Epithelial cell of esophagus (primary cell): ENCODE measurements around the gene RFX6.

ENCODE experiments used
- DNase-seq: peaks from one replicate; pipeline ENCODE4 v3.0.0; 2010; ENCODE audit warnings: low read depth
- H3K4me3 ChIP-seq: 2 replicates; pipeline ENCODE4 v1.5.1; 2011; ENCODE audit warnings: mild to moderate bottlenecking, low read length, control low read depth
- TF ChIP-seq, protein P1 (sequence below): IDR thresholded peaks from 2 replicates; pipeline ENCODE4 v1.5.1; 2011; ENCODE audit warnings: low read depth, mild to moderate bottlenecking, low read length, control low read depth, inconsistent platforms; ENCODE audit not compliant: insufficient read depth; ENCODE audit errors: missing control alignments

Gene RFX6

DNA sequence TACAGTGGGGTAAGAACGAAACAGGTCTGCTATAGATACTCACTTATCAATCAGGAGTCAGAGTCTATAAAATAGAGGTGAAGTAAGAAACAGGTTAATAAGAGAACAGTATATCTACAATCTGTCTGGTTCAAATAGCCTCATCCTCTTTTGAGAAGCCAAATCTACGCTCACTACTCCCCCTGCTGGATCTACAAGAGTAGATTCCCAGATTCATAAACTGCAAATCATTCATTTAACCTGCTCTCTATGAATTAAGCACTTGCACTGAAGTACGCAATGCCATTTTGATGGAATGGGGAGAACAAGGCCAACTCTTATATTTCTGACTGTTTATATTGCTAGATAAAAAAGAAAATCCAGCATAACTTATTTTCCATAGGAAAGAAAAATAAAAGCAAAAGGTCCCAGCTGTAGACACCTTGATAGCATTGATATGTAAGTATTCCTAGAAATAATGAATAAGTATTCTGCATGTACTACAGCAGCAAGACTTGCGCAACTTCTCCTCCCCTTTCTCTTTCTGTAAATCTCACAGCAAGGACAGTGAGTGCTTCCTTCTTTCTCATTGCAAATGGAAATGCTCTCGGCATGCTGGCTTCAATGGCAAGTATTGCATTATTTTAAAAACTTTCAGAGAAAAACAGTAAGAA is 92.3 kb downstream of the RFX6 start:
- TF ChIP-seq, protein P1, sequence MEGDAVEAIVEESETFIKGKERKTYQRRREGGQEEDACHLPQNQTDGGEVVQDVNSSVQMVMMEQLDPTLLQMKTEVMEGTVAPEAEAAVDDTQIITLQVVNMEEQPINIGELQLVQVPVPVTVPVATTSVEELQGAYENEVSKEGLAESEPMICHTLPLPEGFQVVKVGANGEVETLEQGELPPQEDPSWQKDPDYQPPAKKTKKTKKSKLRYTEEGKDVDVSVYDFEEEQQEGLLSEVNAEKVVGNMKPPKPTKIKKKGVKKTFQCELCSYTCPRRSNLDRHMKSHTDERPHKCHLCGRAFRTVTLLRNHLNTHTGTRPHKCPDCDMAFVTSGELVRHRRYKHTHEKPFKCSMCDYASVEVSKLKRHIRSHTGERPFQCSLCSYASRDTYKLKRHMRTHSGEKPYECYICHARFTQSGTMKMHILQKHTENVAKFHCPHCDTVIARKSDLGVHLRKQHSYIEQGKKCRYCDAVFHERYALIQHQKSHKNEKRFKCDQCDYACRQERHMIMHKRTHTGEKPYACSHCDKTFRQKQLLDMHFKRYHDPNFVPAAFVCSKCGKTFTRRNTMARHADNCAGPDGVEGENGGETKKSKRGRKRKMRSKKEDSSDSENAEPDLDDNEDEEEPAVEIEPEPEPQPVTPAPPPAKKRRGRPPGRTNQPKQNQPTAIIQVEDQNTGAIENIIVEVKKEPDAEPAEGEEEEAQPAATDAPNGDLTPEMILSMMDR, result peak; percentile 79
- DNase-seq, result peak; percentile 73
- H3K4me3 ChIP-seq, result no peak overlapping the region

DNA sequence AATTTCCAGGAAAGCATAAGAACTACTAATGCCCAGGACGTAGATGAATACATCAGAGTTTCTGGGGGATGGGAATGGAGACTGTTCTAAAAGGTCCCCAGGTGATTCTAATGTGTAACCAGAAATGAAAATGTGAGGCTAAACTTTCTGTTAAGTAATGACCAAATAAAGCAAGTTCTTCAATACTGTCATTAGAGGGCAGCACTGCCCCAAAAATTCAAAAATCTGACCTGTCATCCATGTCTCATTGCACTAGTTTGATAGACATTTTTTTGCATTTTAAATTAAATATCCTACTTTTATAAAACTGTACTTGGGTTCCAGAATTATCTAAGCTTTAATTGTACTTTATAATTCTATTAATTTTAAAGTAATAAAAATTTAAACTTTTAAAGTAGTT is 94.9 kb downstream of the RFX6 start:
- H3K4me3 ChIP-seq, result no peak overlapping the region
- DNase-seq, result peak; percentile 73
- TF ChIP-seq, protein P1, result peak; percentile 61

DNA sequence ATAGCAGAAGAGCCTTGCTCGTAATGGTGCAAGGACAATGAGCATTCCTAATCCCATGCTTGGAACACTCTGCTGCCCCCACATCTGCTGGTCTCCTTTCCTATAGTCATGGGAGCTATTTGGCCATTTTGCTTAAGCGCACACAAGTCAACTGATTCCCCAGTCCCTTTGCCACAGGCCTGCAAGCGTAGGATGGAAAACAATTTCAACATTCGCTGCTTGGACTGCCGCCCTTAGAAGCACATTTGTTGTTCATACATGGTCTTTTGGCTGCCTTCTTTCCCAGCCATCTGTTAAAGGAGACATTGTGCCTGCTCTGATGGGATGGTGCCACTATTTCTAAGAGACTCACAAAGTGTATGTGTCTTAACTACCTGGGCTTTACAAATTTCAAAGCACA is 96.9 kb downstream of the RFX6 start:
- H3K4me3 ChIP-seq, result no peak overlapping the region
- no peak for DNase-seq
- TF ChIP-seq, protein P1, result no peak

DNA sequence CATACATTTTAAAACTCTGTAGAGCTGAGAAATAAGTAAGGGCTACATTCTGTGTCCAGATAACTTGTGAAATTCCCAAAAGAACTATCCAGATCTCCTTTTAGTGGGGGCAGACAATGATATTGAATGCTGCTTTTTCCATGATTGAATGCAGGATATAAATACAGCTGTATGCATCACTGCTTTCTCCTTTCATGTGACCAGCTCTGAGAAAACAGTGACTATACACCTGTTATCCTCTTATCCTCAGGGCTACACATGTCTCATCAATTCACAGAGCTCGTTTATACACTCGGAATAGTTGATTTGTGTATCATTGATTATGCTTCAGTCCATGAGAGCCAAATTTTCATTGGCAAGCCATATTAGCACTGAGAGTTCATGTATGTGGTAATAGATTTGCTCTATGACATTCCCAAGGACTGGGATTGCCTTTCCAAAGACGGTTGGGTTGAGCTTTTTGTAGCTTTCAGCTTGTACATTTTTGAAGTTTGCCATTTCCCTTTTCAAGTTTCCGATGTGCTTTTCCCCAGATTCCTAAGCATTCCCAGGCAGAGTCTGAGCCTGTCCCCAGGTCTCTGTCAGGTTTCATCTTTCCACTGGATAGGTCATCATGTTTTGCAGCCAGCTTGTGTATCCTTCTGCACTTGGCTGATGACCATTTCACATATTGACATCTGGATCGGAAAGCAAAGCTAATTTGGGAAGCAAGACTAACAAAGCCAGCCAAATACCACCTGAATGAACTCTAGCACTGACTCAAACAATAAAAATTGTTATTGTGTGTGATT is 97.7 kb downstream of the RFX6 start:
- H3K4me3 ChIP-seq, result no peak overlapping the region
- DNase-seq, result no peak
- TF ChIP-seq, protein P1, result no peak

DNA sequence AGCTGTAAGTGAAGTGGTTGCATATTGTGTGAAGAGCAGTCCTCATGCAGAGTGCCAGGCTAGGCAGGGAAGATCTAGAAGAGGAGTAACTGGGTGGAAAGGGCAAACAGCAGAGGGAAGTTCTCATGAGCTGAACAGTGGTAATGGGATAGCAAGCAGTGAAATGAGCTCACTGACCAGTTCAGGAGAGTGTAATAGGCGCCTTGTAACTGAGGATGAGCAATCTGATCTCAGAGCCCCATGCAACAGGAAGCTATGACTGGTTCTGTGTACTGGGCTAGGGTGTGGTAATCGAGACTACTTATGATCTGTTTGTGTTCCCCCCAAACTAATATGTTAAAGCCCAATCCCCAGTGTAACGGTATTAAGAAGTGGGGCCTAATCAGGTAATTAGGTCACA is 98.6 kb downstream of the RFX6 start:
- DNase-seq, result peak; percentile 60
- TF ChIP-seq, protein P1, result no peak

DNA sequence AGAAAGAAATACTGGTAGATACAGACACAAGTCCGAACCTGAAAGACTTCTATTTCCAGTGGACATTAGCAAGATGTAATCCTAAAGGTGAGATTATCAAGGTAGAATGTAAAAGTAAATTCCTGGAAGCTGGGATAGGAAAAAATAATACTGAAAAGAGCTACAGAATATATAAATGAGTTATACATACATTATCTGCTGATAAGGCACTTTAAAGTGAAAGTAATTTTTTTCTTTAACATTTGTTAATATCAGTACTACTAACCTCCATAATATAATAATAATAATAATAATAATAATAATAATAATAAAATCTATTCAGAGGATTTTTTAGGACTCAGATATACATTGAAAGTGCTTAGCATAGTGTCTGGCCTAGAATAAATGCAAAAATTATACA is 102.5 kb downstream of the RFX6 start:
- H3K4me3 ChIP-seq, result no peak overlapping the region
- no peak for DNase-seq
- TF ChIP-seq, protein P1, result no peak

More for the DNA sequence above, 98.6 kb downstream of the RFX6 start:
- no peak overlapping the region for H3K4me3 ChIP-seq
